ENCODE data around the gene ANGEL2.

- TF ChIP-seq POLR2A (IDR thresholded peaks at IDR 0.05) = no peak
- no peak for TF ChIP-seq CTCF (IDR thresholded peaks at IDR 0.05)
Measured at GRCh38 chr1:212984522-212985291, 31.0 kb downstream of the ANGEL2 start.
